22Rv1 (cell line): ENCODE results near the gene FHIT.

Experiments used
- CTCF ChIP-seq: fragments of 450-650 bp; IDR thresholded peaks from 2 replicates; pipeline ENCODE4 v1.5.1; 2017; ENCODE audit warnings: mild to moderate bottlenecking
- ZFX ChIP-seq: fragments of 450-650 bp; IDR thresholded peaks from 2 replicates; pipeline ENCODE4 v1.6.1; 2017; ENCODE audit warnings: antibody characterized with exemption, borderline replicate concordance

DNA sequence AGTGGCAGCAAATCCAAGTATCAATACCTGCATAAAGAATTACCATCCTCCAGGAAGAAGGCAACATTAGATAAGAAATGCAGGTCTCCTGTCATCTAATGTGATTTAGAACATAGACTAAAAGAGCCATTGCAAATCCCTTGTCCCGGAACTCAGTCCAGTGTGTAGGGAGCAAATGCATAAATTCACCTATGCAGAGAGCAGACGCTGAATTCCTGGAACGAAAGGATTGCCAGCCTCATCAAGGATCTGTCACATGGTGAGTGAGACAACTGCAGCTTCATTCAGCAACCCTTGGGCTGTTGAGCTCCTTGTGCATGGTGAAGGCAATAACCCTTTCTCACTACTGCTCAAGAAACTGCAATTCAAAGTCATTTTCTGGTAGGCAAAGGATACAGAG is 1504.7 kb downstream of the FHIT start:
- TF ChIP-seq CTCF (no peak), ZFX (no peak)
